ENCODE data around the gene ABLIM2. TPM values are rescaled to one million over a fixed set of nuclear protein-coding genes. Genes with fewer than 3 reads are reported as not detected.

Gene ABLIM2
- total RNA-seq, 1 donor from 2014 or later = 0.36 TPM

- Mint-ChIP-seq H3K4me3 (no peak overlapping the region), H3K9me3 (no peaks in the 10 kb centered on the region), H3K27ac (no peak overlapping the region), H3K36me3 (ENCODE audit: low read depth) (no peaks in the 10 kb centered on the region), H3K4me1 (ENCODE audit: low read depth) (no peaks in the 10 kb centered on the region), H3K27me3 (ENCODE audit: insufficient read depth) (peaks cover 1% of the 10 kb centered on the region)
- DNase-seq (ENCODE audit: low spot score) = no peak
- intact Hi-C loops (cut with micrococcal nuclease) = no loop called here
Measured at GRCh38 chr4:8080754-8081065, 77.9 kb downstream of the ABLIM2 start.

- H3K27ac Mint-ChIP-seq = no peak overlapping the region
- peaks cover 1% of the 10 kb centered on the region for H3K27me3 Mint-ChIP-seq (ENCODE audit: insufficient read depth)
- DNase-seq (ENCODE audit: low spot score) = no peak
- H3K36me3 Mint-ChIP-seq (ENCODE audit: low read depth) = no peaks in the 10 kb centered on the region
- H3K9me3 Mint-ChIP-seq = no peaks in the 10 kb centered on the region
- intact Hi-C loops (cut with micrococcal nuclease) = no loop called here
- H3K4me3 Mint-ChIP-seq = no peak overlapping the region
- H3K4me1 Mint-ChIP-seq (ENCODE audit: low read depth) = no peaks in the 10 kb centered on the region
Measured at GRCh38 chr4:8079916-8080753, 78.5 kb downstream of the ABLIM2 start.

- no peak for DNase-seq (ENCODE audit: low spot score)
- no peak overlapping the region for H3K27ac Mint-ChIP-seq
- no peaks in the 10 kb centered on the region for H3K4me1 Mint-ChIP-seq (ENCODE audit: low read depth)
- H3K9me3 Mint-ChIP-seq = no peaks in the 10 kb centered on the region
- H3K4me3 Mint-ChIP-seq = no peak overlapping the region
- intact Hi-C loops (cut with micrococcal nuclease) = no loop called here
- peaks cover 1% of the 10 kb centered on the region for H3K27me3 Mint-ChIP-seq (ENCODE audit: insufficient read depth)
- no peaks in the 10 kb centered on the region for H3K36me3 Mint-ChIP-seq (ENCODE audit: low read depth)
Measured at GRCh38 chr4:8079031-8079885, 79.4 kb downstream of the ABLIM2 start.

- Mint-ChIP-seq H3K36me3 (ENCODE audit: low read depth) (no peaks in the 10 kb centered on the region), H3K9me3 (no peaks in the 10 kb centered on the region), H3K27me3 (ENCODE audit: insufficient read depth) (peaks cover 1% of the 10 kb centered on the region), H3K4me3 (no peak overlapping the region), H3K4me1 (ENCODE audit: low read depth) (no peaks in the 10 kb centered on the region), H3K27ac (no peak overlapping the region)
- intact Hi-C loops (cut with micrococcal nuclease) = no loop called here
- no peak for DNase-seq (ENCODE audit: low spot score)
Measured at GRCh38 chr4:8078610-8079015, 80.0 kb downstream of the ABLIM2 start.

GRCh38 chr4:8078109-8078494, 80.5 kb downstream of the ABLIM2 start:
- DNase-seq (ENCODE audit: low spot score) = no peak
- Mint-ChIP-seq H3K36me3 (ENCODE audit: low read depth) (no peaks in the 10 kb centered on the region), H3K27me3 (ENCODE audit: insufficient read depth) (no peaks in the 10 kb centered on the region), H3K9me3 (no peaks in the 10 kb centered on the region), H3K4me3 (no peak overlapping the region), H3K27ac (no peak overlapping the region), H3K4me1 (ENCODE audit: low read depth) (no peaks in the 10 kb centered on the region)
- intact Hi-C loops (cut with micrococcal nuclease) = no loop called here

- Mint-ChIP-seq H3K4me1 (ENCODE audit: low read depth) (no peaks in the 10 kb centered on the region), H3K9me3 (no peaks in the 10 kb centered on the region), H3K27ac (no peak overlapping the region), H3K36me3 (ENCODE audit: low read depth) (no peaks in the 10 kb centered on the region), H3K27me3 (ENCODE audit: insufficient read depth) (peaks cover 4% of the 10 kb centered on the region), H3K4me3 (no peak overlapping the region)
- intact Hi-C loops (cut with micrococcal nuclease) = no loop called here
- DNase-seq (ENCODE audit: low spot score) = no peak
Measured at GRCh38 chr4:8077181-8078108, 81.2 kb downstream of the ABLIM2 start.

GRCh38 chr4:8076023-8076422, 82.6 kb downstream of the ABLIM2 start:
- H3K27ac Mint-ChIP-seq = no peak overlapping the region
- no peaks in the 10 kb centered on the region for H3K9me3 Mint-ChIP-seq
- no peaks in the 10 kb centered on the region for H3K36me3 Mint-ChIP-seq (ENCODE audit: low read depth)
- H3K4me1 Mint-ChIP-seq (ENCODE audit: low read depth) = no peaks in the 10 kb centered on the region
- no peak overlapping the region for H3K4me3 Mint-ChIP-seq
- H3K27me3 Mint-ChIP-seq (ENCODE audit: insufficient read depth) = peaks cover 4% of the 10 kb centered on the region
- DNase-seq (ENCODE audit: low spot score) = no peak
- intact Hi-C loops (cut with micrococcal nuclease) = no loop called here

- Mint-ChIP-seq H3K27ac (no peak overlapping the region), H3K27me3 (ENCODE audit: insufficient read depth) (peaks cover 4% of the 10 kb centered on the region), H3K4me1 (ENCODE audit: low read depth) (no peaks in the 10 kb centered on the region), H3K4me3 (no peak overlapping the region), H3K36me3 (ENCODE audit: low read depth) (no peaks in the 10 kb centered on the region), H3K9me3 (no peaks in the 10 kb centered on the region)
- intact Hi-C loops (cut with micrococcal nuclease) = no loop called here
- no peak for DNase-seq (ENCODE audit: low spot score)
Measured at GRCh38 chr4:8073206-8073863, 85.3 kb downstream of the ABLIM2 start.

- H3K27me3 Mint-ChIP-seq (ENCODE audit: insufficient read depth) = peaks cover 4% of the 10 kb centered on the region
- intact Hi-C loops (cut with micrococcal nuclease) = no loop called here
Measured at GRCh38 chr4:8072235-8072968, 86.2 kb downstream of the ABLIM2 start.

GRCh38 chr4:8071766-8072165, 86.8 kb downstream of the ABLIM2 start:
- H3K4me1 Mint-ChIP-seq (ENCODE audit: low read depth) = no peaks in the 10 kb centered on the region
- H3K9me3 Mint-ChIP-seq = no peaks in the 10 kb centered on the region
- intact Hi-C loops (cut with micrococcal nuclease) = no loop called here
- no peak overlapping the region for H3K27ac Mint-ChIP-seq
- H3K27me3 Mint-ChIP-seq (ENCODE audit: insufficient read depth) = peaks cover 4% of the 10 kb centered on the region
- H3K4me3 Mint-ChIP-seq = no peak overlapping the region
- no peak for DNase-seq (ENCODE audit: low spot score)
- H3K36me3 Mint-ChIP-seq (ENCODE audit: low read depth) = no peaks in the 10 kb centered on the region

More at GRCh38 chr4:8072235-8072968, 86.2 kb downstream of the ABLIM2 start:
- H3K27ac Mint-ChIP-seq = no peak overlapping the region
- H3K4me3 Mint-ChIP-seq = no peak overlapping the region
- no peaks in the 10 kb centered on the region for H3K36me3 Mint-ChIP-seq (ENCODE audit: low read depth)
- DNase-seq (ENCODE audit: low spot score) = no peak
- no peaks in the 10 kb centered on the region for H3K4me1 Mint-ChIP-seq (ENCODE audit: low read depth)
- H3K9me3 Mint-ChIP-seq = no peaks in the 10 kb centered on the region

- H3K27ac Mint-ChIP-seq = no peak overlapping the region
- no peaks in the 10 kb centered on the region for H3K4me1 Mint-ChIP-seq (ENCODE audit: low read depth)
Measured at GRCh38 chr4:8070736-8071718, 87.6 kb downstream of the ABLIM2 start.

More at GRCh38 chr4:8070736-8071718, 87.6 kb downstream of the ABLIM2 start:
- DNase-seq (ENCODE audit: low spot score) = no peak
- Mint-ChIP-seq H3K4me3 (no peak overlapping the region), H3K27me3 (ENCODE audit: insufficient read depth) (peaks cover 4% of the 10 kb centered on the region), H3K9me3 (no peaks in the 10 kb centered on the region), H3K36me3 (ENCODE audit: low read depth) (no peaks in the 10 kb centered on the region)
- intact Hi-C loops (cut with micrococcal nuclease) = no loop called here

Data from activated T-helper 1 cell treated with anti-CD3 and anti-CD28 coated beads, Interleukin-12 subunit alpha, Interleukin-12 subunit beta, Interleukin-2, Interleukin-4 antibody, amounts not matched to agents 30 ng/mL and 10 ng/mL and 1 ng/mL, durations not matched to agents 14 hours and 24 hours and 36 hours (primary cell).